ENCODE measurements around the gene B4GALT5.

DNA sequence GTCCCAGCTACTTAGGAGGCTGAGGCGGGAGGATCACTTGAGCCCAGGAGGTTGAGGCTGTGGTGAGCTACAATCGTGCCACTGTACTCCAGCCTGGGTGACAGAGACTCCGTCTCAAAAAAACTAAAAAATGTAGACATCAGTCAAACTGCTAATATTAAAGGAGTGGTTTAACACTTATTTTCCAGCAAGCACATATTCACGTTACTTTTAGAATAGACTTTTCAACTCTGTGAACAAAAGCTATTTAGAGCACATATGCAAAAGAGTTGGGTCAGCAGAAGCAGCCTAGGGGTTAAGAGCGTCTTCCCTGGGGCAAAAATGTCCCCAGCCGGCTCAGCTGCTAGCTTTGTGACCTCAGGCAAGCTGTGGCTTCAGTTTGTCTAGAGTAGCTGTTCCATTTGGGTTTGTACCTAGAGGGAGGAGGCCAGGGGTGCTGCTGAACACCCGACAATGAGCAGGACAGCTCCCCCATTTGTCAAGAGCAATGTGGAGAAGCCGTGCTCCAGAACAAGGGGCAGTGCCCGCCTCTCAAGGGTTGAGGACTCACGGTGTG, 83.2 kb downstream of the B4GALT5 start:
- TF ChIP-seq CTCF (IDR thresholded peaks at IDR 0.05): no peak
- TF ChIP-seq POLR2A (IDR thresholded peaks at IDR 0.05): peak in 1 of 4 donors; percentile 8
- peak in 1 of 2 donors; percentile 49 for TF ChIP-seq POLR2AphosphoS5 (IDR thresholded peaks at IDR 0.05)
- peak in 2 of 4 donors; percentile 32 to 80 for TF ChIP-seq EP300 (IDR thresholded peaks at IDR 0.05)
